ENCODE measurements around the gene ESRRA. TPM values are rescaled to one million over a fixed set of nuclear protein-coding genes. Genes with fewer than 3 reads are reported as not detected.

Gene ESRRA
- total RNA-seq, 1 donor from 2014 or later = 34.7 TPM

DNA sequence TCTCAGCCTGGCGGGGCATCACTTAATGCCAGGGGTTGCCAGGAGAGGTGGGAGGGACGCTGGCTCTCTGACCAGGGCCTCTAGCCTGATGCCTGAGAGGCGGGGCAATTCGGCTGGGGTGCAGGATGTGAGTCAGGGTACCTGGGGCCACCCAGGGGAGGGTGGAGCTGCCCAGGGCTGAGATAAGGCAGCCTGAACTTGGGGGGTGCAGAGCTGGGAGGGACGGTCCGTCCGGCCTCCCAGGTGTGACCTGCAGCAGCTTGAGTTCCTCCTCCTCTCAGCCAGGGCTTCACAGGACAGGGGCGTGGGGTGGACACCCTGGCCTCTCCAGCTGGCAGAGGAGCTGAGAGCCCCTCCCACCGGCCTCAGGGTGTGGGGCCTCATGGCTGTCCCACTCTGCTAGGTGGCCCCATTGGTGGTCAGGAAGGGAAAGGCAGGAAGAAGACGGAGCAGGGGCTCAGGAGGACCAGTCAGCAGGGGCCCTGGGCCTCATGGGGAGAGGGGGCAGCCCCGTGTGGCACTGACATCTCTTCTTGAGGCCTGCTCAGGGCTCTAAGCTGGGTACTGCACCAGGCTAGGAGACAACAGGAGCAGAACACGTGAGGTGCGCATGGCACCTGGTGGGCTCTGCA is 52.7 kb downstream of the ESRRA start:
- Mint-ChIP-seq H3K4me1 (peaks cover 15% of the 10 kb centered on the region), H3K27me3 (ENCODE audit: low read depth) (no peaks in the 10 kb centered on the region), H3K9me3 (no peaks in the 10 kb centered on the region), H3K27ac (ENCODE audit: unreplicated experiment) (no peak overlapping the region), H3K4me3 (peak overlapping the region; percentile 47), H3K36me3 (ENCODE audit: low read depth) (no peaks in the 10 kb centered on the region)
- TF ChIP-seq, protein P1, sequence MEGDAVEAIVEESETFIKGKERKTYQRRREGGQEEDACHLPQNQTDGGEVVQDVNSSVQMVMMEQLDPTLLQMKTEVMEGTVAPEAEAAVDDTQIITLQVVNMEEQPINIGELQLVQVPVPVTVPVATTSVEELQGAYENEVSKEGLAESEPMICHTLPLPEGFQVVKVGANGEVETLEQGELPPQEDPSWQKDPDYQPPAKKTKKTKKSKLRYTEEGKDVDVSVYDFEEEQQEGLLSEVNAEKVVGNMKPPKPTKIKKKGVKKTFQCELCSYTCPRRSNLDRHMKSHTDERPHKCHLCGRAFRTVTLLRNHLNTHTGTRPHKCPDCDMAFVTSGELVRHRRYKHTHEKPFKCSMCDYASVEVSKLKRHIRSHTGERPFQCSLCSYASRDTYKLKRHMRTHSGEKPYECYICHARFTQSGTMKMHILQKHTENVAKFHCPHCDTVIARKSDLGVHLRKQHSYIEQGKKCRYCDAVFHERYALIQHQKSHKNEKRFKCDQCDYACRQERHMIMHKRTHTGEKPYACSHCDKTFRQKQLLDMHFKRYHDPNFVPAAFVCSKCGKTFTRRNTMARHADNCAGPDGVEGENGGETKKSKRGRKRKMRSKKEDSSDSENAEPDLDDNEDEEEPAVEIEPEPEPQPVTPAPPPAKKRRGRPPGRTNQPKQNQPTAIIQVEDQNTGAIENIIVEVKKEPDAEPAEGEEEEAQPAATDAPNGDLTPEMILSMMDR (conservative IDR thresholded peaks at IDR 0.05) = no peak
- no peak for DNase-seq (ENCODE audit: low read depth, low spot score)

DNA sequence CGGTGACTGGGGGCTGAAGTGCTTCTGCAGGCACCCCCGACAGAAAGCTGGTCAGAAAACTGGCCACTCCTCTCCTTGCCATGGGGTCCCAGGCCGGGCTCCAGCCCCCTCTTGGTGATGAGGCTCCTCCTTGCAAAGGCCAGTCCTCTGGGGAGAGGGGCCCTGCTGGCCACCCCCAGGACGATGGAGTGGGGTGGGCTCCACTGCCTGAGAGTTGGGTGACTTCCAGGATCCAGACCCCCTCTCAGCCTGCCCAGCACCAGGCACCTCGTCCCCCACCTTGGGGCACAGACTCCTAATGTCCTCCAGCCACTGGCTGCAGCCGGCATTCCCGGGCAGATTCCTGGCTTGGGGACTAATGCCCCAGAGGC is 53.2 kb downstream of the ESRRA start:
- no peak overlapping the region for H3K27ac Mint-ChIP-seq (ENCODE audit: unreplicated experiment)
- no peaks in the 10 kb centered on the region for H3K36me3 Mint-ChIP-seq (ENCODE audit: low read depth)
- no peaks in the 10 kb centered on the region for H3K9me3 Mint-ChIP-seq
- H3K27me3 Mint-ChIP-seq (ENCODE audit: low read depth) = no peaks in the 10 kb centered on the region
- H3K4me3 Mint-ChIP-seq = peak overlapping the region; percentile 47
- peaks cover 15% of the 10 kb centered on the region for H3K4me1 Mint-ChIP-seq
- DNase-seq (ENCODE audit: low read depth, low spot score) = no peak
- TF ChIP-seq, protein P1 (conservative IDR thresholded peaks at IDR 0.05) = no peak

DNA sequence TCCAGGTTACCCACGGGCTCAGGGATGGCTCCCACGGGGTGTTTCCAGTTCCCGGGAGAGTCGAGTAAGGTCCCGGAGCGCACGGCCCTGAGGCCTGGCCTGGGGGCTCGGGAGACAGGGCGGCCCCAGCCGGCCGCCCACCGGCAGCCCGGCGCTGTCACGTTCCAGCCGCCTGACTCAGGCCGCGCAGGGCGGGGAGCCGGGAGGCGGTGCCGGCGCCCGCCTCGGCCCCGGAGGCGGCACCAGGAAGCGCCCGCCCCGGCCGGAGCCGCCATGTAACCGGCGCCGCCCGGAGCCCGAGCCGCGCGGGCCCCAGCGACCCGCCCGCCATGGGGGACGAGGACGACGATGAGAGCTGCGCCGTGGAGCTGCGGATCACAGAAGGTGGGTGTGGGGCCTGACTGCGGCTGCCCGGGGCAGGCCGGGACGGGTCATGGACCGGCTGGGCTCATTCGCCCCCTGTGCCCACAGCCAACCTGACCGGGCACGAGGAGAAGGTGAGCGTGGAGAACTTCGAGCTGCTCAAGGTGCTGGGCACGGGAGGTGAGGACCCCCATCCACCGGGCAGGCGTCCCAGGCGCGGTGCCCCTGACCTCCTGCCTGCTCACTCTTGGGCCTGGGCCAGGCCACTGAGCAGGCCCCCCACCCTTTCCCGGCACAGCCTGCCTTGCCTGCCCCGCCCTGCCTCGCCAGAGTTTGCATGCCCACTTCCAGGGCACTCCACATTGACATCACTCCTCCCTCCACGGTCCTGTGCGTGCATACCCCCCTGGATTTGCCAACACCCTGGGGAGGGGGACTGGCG is 53.8 kb downstream of the ESRRA start, which contains the start of gene RPS6KA4:
Gene RPS6KA4, plus strand, starts transcription at position 256 of the 805 bp plus-strand sequence. Its CDS starts 74 bp downstream, at position 330.
- H3K4me3 Mint-ChIP-seq = peak within 1 kb of the TSS; percentile 86
- DNase-seq (ENCODE audit: low read depth, low spot score) = no peak
- no peak within 1 kb of the TSS for H3K27ac Mint-ChIP-seq (ENCODE audit: unreplicated experiment)
- TF ChIP-seq, protein P1 (conservative IDR thresholded peaks at IDR 0.05) = no peak
- peaks cover 15% of the 10 kb centered on the region for H3K4me1 Mint-ChIP-seq
- H3K9me3 Mint-ChIP-seq = no peaks in the 10 kb centered on the region
- no peaks in the 10 kb centered on the region for H3K36me3 Mint-ChIP-seq (ENCODE audit: low read depth)
- no peaks in the 10 kb centered on the region for H3K27me3 Mint-ChIP-seq (ENCODE audit: low read depth)

DNA sequence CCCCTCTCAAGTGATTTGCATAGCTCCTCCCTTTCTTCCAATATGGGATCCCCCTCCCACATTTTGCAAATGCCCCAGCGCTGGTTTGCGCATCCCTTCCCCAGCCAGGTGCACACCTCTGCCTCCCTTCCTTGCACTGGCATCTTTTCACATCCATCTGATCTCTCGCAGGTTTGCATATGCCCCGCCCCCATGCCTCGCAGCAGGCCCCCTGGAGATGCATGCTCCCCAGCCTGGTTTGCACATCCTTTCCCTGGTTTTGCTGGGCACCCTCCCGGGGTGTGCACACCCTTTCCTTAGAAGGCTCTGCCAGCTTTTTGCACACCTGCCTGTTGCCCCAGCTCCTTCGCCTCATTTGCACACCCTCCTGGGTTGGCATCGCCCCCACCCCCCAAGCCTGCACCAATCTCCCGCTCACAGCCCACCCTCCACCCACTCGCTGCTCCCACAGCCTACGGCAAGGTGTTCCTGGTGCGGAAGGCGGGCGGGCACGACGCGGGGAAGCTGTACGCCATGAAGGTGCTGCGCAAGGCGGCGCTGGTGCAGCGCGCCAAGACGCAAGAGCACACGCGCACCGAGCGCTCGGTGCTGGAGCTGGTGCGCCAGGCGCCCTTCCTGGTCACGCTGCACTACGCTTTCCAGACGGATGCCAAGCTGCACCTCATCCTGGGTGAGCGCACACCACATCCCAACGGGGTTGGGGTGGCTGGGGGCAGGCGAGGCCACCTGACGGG is 54.6 kb downstream of the ESRRA start:
- Mint-ChIP-seq H3K9me3 (no peaks in the 10 kb centered on the region), H3K4me3 (peak overlapping the region; percentile 86), H3K27me3 (ENCODE audit: low read depth) (no peaks in the 10 kb centered on the region), H3K4me1 (peaks cover 15% of the 10 kb centered on the region), H3K27ac (ENCODE audit: unreplicated experiment) (no peak overlapping the region), H3K36me3 (ENCODE audit: low read depth) (no peaks in the 10 kb centered on the region)
- TF ChIP-seq, protein P1 (conservative IDR thresholded peaks at IDR 0.05) = no peak
- no peak for DNase-seq (ENCODE audit: low read depth, low spot score)

DNA sequence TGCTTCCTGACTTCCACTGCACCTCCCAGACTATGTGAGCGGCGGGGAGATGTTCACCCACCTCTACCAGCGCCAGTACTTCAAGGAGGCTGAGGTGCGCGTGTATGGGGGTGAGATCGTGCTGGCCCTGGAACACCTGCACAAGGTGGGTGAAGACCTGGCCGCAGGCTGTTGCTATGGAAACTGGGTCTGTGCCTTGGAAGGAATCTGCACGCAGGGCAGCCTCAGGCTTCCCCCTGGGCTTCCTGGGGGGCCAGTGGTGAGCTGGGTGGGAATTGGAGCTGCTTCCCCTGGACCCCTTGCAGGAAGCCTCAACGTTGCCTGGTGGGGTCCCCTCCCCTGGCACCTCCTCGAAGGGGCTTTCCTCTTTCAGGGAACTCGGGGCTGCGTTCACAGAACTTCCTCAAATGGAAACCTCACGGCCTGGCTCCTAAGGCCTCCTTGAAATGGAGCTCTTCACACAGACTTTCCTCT is 55.2 kb downstream of the ESRRA start:
- TF ChIP-seq, protein P1 (conservative IDR thresholded peaks at IDR 0.05) = no peak
- Mint-ChIP-seq H3K27ac (ENCODE audit: unreplicated experiment) (no peak overlapping the region), H3K4me3 (peak overlapping the region; percentile 45), H3K4me1 (peaks cover 13% of the 10 kb centered on the region), H3K27me3 (ENCODE audit: low read depth) (no peaks in the 10 kb centered on the region), H3K9me3 (no peaks in the 10 kb centered on the region), H3K36me3 (ENCODE audit: low read depth) (no peaks in the 10 kb centered on the region)
- no peak for DNase-seq (ENCODE audit: low read depth, low spot score)
